PFSK-1 (cell line): ENCODE data around the gene DNAJB5.

Experiments used
- POLR2AphosphoS5 ChIP-seq: IDR thresholded peaks from 2 replicates; pipeline ENCODE4 v1.6.1; 2012; ENCODE audit warnings: low read depth, mild to moderate bottlenecking, control low read depth, low read length, moderate library complexity
- REST ChIP-seq, 2 experiments: IDR thresholded peaks; 2 replicates each; pipeline versions ENCODE4 v1.6.1 to v1.8.0; 2011 to 2012; ENCODE audit warnings: low read depth in 2 of 2, low read length in 2 of 2, control low read depth in 1 of 2, inconsistent platforms in 1 of 2, mild to moderate bottlenecking in 1 of 2, moderate library complexity in 1 of 2; ENCODE audit not compliant: insufficient read depth in 1 of 2
- SIN3A ChIP-seq: IDR thresholded peaks from 2 replicates; pipeline ENCODE4 v1.6.1; 2012; ENCODE audit warnings: mild to moderate bottlenecking, low read length, moderate library complexity, borderline replicate concordance; ENCODE audit not compliant: insufficient read depth

GRCh38 chr9:34976441-34976840 lies 13.1 kb upstream of the DNAJB5 start:
- TF ChIP-seq POLR2AphosphoS5, result no peak
- no peak for TF ChIP-seq SIN3A
- TF ChIP-seq REST (IDR thresholded peaks at IDR 0.05; ENCODE audit: insufficient read depth in 1 of 2, low read depth in 2 of 2, low read length in 2 of 2), result no peak
